Measurements from ENCODE around the gene HGS.
"Not testable (repeated sequence)": the region's sequence is repeated elsewhere in the genome, so short reads cannot be mapped to it uniquely, and the experiment has no call there.

HGS gene

GRCh38 chr17:81738801-81739393 is 55.1 kb downstream of the HGS start:
- H3K4me3 ChIP-seq (ENCODE audit: low read length): no peak overlapping the region
- no peak for TF ChIP-seq CTCF (IDR thresholded peaks at IDR 0.05; ENCODE audit: insufficient read depth, low read depth, low read length, missing control alignments)
- DNase-seq (ENCODE audit: low read depth): no peak

- not testable (repeated sequence) for DNase-seq (ENCODE audit: low read depth); H3K4me3 ChIP-seq (ENCODE audit: low read length)
Observed at GRCh38 chr17:81739593-81739992, 55.8 kb downstream of the HGS start.

- no peak for DNase-seq (ENCODE audit: low read depth)
- TF ChIP-seq CTCF (IDR thresholded peaks at IDR 0.05; ENCODE audit: insufficient read depth, low read depth, low read length, missing control alignments): no peak
- no peak overlapping the region for H3K4me3 ChIP-seq (ENCODE audit: low read length)
Observed at GRCh38 chr17:81740395-81740961, 56.7 kb downstream of the HGS start.

- DNase-seq (ENCODE audit: low read depth): no peak
- TF ChIP-seq CTCF (IDR thresholded peaks at IDR 0.05; ENCODE audit: insufficient read depth, low read depth, low read length, missing control alignments): no peak
- H3K4me3 ChIP-seq (ENCODE audit: low read length): no peak overlapping the region
Observed at GRCh38 chr17:81741049-81741593, 57.3 kb downstream of the HGS start.

GRCh38 chr17:81741594-81742452 is 58.0 kb downstream of the HGS start:
- DNase-seq (ENCODE audit: low read depth): no peak
- no peak for TF ChIP-seq CTCF (IDR thresholded peaks at IDR 0.05; ENCODE audit: insufficient read depth, low read depth, low read length, missing control alignments)
- no peak overlapping the region for H3K4me3 ChIP-seq (ENCODE audit: low read length)
